Parathyroid adenoma (tissue), 2 donors: ENCODE results near the gene HNRNPA0.

ENCODE experiments used
- H2AFZ ChIP-seq: fragments of 300-600 bp; sonication (generic); one replicate; pipeline ENCODE4 v1.7.0; 2017; ENCODE audit warnings: antibody characterized with exemption, mild to moderate bottlenecking
- H3K27ac ChIP-seq: fragments of 300-600 bp; sonication (generic); one replicate; pipeline ENCODE4 v1.7.0; 2017
- H3K27me3 ChIP-seq: fragments of 300-600 bp; sonication (generic); one replicate; pipeline ENCODE4 v1.7.0; 2017; ENCODE audit warnings: low read length; ENCODE audit not compliant: control insufficient read depth, insufficient read depth
- H3K36me3 ChIP-seq: fragments of 300-600 bp; sonication (generic); one replicate; pipeline ENCODE4 v1.7.0; 2017; ENCODE audit warnings: low read length; ENCODE audit not compliant: control insufficient read depth, insufficient read depth
- H3K4me1 ChIP-seq: fragments of 300-600 bp; sonication (generic); one replicate; pipeline ENCODE4 v1.7.0; 2017; ENCODE audit warnings: control low read depth
- H3K4me2 ChIP-seq: fragments of 300-600 bp; sonication (generic); one replicate; pipeline ENCODE4 v1.7.0; 2017; ENCODE audit warnings: low read length
- H3K4me3 ChIP-seq: fragments of 300-600 bp; sonication (generic); one replicate; pipeline ENCODE4 v1.7.0; 2017; ENCODE audit warnings: low read depth, low read length
- H3K79me2 ChIP-seq: fragments of 300-600 bp; sonication (generic); one replicate; pipeline ENCODE4 v1.7.0; 2017; ENCODE audit warnings: control low read depth
- H3K9ac ChIP-seq: fragments of 300-600 bp; sonication (generic); one replicate; pipeline ENCODE4 v1.7.0; 2017; ENCODE audit warnings: mild to moderate bottlenecking
- H3K9me3 ChIP-seq: fragments of 300-600 bp; sonication (generic); one replicate; pipeline ENCODE4 v1.7.0; 2017; ENCODE audit warnings: low read length; ENCODE audit not compliant: control insufficient read depth
- TF ChIP-seq, protein P1 (sequence below): fragments of 300-600 bp; sonication (generic); IDR thresholded peaks from one replicate; pipeline ENCODE4 v1.7.0; 2017; ENCODE audit warnings: antibody characterized with exemption, mild to moderate bottlenecking
- donor health status: primary hyperparathyroidism.

HNRNPA0 gene

GRCh38 chr5:137714494-137714893 is 39.7 kb downstream of the HNRNPA0 start:
- Histone ChIP-seq H3K9ac (no peak overlapping the region), H3K36me3 (no peaks in the 10 kb centered on the region), H3K79me2 (no peaks in the 10 kb centered on the region), H3K9me3 (no peaks in the 10 kb centered on the region), H3K4me1 (no peaks in the 10 kb centered on the region), H3K4me3 (no peak overlapping the region), H2AFZ (no peak overlapping the region), H3K4me2 (no peak overlapping the region), H3K27ac (no peak overlapping the region), H3K27me3 (no peaks in the 10 kb centered on the region)
- TF ChIP-seq, protein P1, sequence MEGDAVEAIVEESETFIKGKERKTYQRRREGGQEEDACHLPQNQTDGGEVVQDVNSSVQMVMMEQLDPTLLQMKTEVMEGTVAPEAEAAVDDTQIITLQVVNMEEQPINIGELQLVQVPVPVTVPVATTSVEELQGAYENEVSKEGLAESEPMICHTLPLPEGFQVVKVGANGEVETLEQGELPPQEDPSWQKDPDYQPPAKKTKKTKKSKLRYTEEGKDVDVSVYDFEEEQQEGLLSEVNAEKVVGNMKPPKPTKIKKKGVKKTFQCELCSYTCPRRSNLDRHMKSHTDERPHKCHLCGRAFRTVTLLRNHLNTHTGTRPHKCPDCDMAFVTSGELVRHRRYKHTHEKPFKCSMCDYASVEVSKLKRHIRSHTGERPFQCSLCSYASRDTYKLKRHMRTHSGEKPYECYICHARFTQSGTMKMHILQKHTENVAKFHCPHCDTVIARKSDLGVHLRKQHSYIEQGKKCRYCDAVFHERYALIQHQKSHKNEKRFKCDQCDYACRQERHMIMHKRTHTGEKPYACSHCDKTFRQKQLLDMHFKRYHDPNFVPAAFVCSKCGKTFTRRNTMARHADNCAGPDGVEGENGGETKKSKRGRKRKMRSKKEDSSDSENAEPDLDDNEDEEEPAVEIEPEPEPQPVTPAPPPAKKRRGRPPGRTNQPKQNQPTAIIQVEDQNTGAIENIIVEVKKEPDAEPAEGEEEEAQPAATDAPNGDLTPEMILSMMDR, result no peak

DNA sequence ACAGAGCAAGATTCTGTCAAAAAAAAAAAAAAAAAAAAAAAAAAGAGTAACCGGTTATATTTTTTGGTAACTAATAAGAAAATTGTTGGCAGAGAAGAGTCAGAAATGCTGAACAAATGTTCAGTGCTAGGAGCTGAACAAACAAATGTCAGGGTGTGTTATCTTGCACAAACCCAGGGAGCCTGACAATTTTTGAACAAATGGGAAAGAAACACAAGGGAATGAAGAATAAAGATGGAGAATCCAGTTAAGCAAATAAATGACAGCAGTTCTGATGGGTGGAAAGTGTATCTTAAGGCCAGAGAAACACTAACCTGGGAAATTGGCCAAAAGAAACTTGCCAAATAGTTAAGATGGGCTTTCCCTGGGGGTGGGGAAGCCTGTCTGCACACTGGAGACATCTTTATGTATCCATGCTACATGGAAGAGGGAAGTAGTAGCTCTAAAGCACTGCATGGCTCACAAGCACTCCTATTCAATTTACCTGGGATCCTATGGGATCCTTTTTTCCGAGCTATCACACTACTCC is 42.0 kb downstream of the HNRNPA0 start:
- H2AFZ ChIP-seq, result no peak overlapping the region
- no peak overlapping the region for H3K4me3 ChIP-seq
- H3K4me2 ChIP-seq, result no peak overlapping the region
- H3K79me2 ChIP-seq, result no peaks in the 10 kb centered on the region
- no peaks in the 10 kb centered on the region for H3K27me3 ChIP-seq
- TF ChIP-seq, protein P1, result no peak
- no peaks in the 10 kb centered on the region for H3K4me1 ChIP-seq
- no peaks in the 10 kb centered on the region for H3K9me3 ChIP-seq
- H3K9ac ChIP-seq, result no peak overlapping the region
- no peaks in the 10 kb centered on the region for H3K36me3 ChIP-seq
- H3K27ac ChIP-seq, result no peak overlapping the region

GRCh38 chr5:137710086-137710485 is 44.1 kb downstream of the HNRNPA0 start:
- Histone ChIP-seq H3K36me3 (no peaks in the 10 kb centered on the region), H3K4me2 (no peak overlapping the region)
- TF ChIP-seq, protein P1, result no peak

DNA sequence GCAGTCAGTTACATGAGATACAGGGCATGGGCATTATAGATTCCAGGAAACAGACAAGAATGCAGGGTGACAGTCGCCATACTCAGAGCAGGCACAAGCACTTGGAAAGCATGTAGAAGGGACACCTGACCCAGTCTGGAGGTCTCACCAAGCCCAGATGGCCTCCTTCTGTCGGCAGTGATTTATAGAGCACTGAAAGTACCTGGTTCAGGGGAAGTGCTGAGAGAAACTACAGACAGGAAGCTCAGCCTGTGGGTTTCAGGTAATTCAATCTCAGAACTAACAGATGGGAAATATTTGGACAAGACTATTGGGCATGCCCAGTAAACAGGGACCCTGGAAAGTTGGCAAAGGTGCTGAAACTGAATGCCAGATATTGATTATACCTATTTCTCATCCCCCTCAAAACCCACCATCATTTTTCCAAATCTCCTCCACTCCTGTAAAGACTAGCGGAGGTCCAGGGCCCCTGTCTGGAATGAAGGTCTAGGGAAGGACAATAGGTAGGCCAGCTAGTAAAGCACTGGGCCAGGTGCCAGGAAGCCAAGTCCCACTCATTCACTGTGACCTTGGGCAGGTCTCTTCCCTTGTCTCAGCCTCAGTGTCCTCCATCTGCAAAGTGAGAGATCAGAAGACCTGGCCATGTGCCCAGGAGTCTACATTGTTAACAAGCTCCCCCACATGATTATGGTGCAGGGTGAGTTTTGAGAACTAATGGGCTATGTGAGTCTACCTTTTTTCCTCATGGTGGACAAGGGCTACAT is 45.2 kb downstream of the HNRNPA0 start:
- Histone ChIP-seq H3K9ac (no peak overlapping the region), H3K4me2 (no peak overlapping the region), H3K9me3 (no peaks in the 10 kb centered on the region), H3K27me3 (no peaks in the 10 kb centered on the region), H3K27ac (no peak overlapping the region), H3K36me3 (no peaks in the 10 kb centered on the region), H2AFZ (no peak overlapping the region), H3K4me1 (no peaks in the 10 kb centered on the region), H3K79me2 (no peaks in the 10 kb centered on the region), H3K4me3 (no peak overlapping the region)
- TF ChIP-seq, protein P1, result no peak

More at GRCh38 chr5:137710086-137710485, 44.1 kb downstream of the HNRNPA0 start:
- Histone ChIP-seq H3K27me3 (no peaks in the 10 kb centered on the region), H3K4me3 (no peak overlapping the region), H3K9me3 (no peaks in the 10 kb centered on the region), H3K79me2 (no peaks in the 10 kb centered on the region), H3K9ac (no peak overlapping the region), H3K4me1 (no peaks in the 10 kb centered on the region), H2AFZ (no peak overlapping the region), H3K27ac (no peak overlapping the region)

DNA sequence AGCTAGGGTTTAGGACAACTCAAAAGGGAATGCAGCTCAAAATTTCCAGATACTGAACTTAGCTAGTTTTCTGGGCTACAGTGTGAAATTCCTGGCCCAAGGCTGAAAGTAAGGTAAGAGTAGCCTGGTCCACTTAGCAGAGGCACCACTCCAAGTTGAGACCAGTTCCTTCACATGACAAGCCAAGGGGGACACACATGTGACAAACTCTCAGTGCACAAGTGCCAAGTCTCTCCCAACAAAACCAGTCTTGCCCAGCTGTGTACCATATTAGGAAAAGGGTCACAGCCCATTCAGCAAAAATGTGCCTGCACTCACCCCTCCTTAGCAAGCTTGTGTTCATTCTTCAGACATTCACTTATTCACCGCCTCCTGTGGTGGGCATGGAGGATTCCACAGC is 46.1 kb downstream of the HNRNPA0 start:
- no peaks in the 10 kb centered on the region for H3K27me3 ChIP-seq
- H3K79me2 ChIP-seq, result no peaks in the 10 kb centered on the region
- no peaks in the 10 kb centered on the region for H3K9me3 ChIP-seq
- H3K9ac ChIP-seq, result no peak overlapping the region
- TF ChIP-seq, protein P1, result no peak
- no peaks in the 10 kb centered on the region for H3K36me3 ChIP-seq
- no peak overlapping the region for H3K27ac ChIP-seq
- H3K4me2 ChIP-seq, result no peak overlapping the region
- no peaks in the 10 kb centered on the region for H3K4me1 ChIP-seq
- no peak overlapping the region for H3K4me3 ChIP-seq
- H2AFZ ChIP-seq, result no peak overlapping the region
